ENCODE data around the gene CACNA1D. TPM values are rescaled to one million over a fixed set of nuclear protein-coding genes. Genes with fewer than 3 reads are reported as not detected.

CACNA1D gene
- total RNA-seq, 1 experiment from 2014 or later = not detected

DNA sequence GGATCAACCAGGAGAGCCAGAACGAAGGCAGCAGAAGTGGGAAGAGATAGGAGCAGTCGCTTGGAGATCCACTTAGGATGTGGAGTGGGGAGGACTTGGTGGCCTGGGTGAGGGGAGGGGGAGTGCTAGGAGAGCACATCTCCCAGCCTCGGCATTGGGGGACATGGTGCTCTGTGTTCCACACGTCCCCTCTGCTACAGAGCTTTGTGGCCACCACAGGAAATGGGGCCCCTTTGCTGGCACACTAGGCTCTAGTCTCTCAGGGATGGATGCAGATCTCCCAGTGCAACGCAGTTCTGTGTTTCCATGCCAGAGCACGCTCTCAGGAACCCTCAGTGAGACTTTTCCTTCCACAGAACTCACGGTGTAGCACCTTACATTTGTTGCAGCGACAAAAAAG, 283.1 kb downstream of the CACNA1D start:
- Histone ChIP-seq H3K27me3 (replicated peaks; ENCODE audit: insufficient read depth, low read depth, low read length, poor library complexity) (no peaks in the 10 kb centered on the region), H3K9me3 (ENCODE audit: low read depth, low read length, poor library complexity, severe bottlenecking) (no peaks in the 10 kb centered on the region), H3K27ac (ENCODE audit: low read depth, low read length, poor library complexity, severe bottlenecking) (no peak overlapping the region), H3K4me3 (ENCODE audit: low read depth, low read length, poor library complexity, severe bottlenecking) (no peak overlapping the region), H3K4me1 (ENCODE audit: insufficient read depth, low read length, poor library complexity, severe bottlenecking) (no peaks in the 10 kb centered on the region), H3K36me3 (ENCODE audit: insufficient read depth, low read length, poor library complexity, severe bottlenecking) (no peaks in the 10 kb centered on the region)
- ChIA-PET CTCF (no interaction called here), POLR2A (ENCODE audit: low non-redundant PET) (no interaction called here)
- no TSS peak for BruUV-seq (replicated peaks)
- no peak for DNase-seq (ENCODE audit: low spot score)
- intact Hi-C loops (cut with micrococcal nuclease; ENCODE audit: unreplicated experiment) = no loop called here
- no peak for TF ChIP-seq CTCF (conservative IDR thresholded peaks at IDR 0.05; ENCODE audit: low read depth, low read length)
- TF ChIP-seq EZH2 (IDR thresholded peaks at IDR 0.05; ENCODE audit: borderline replicate concordance, low read depth, low read length, poor library complexity, severe bottlenecking) = no peak

- TF ChIP-seq EZH2 (IDR thresholded peaks at IDR 0.05; ENCODE audit: borderline replicate concordance, low read depth, low read length, poor library complexity, severe bottlenecking) = no peak
- no peak for TF ChIP-seq CTCF (conservative IDR thresholded peaks at IDR 0.05; ENCODE audit: low read depth, low read length)
- Histone ChIP-seq H3K27ac (ENCODE audit: low read depth, low read length, poor library complexity, severe bottlenecking) (no peak overlapping the region), H3K4me3 (ENCODE audit: low read depth, low read length, poor library complexity, severe bottlenecking) (no peak overlapping the region), H3K27me3 (replicated peaks; ENCODE audit: insufficient read depth, low read depth, low read length, poor library complexity) (no peaks in the 10 kb centered on the region), H3K36me3 (ENCODE audit: insufficient read depth, low read length, poor library complexity, severe bottlenecking) (no peaks in the 10 kb centered on the region), H3K4me1 (ENCODE audit: insufficient read depth, low read length, poor library complexity, severe bottlenecking) (no peaks in the 10 kb centered on the region), H3K9me3 (ENCODE audit: low read depth, low read length, poor library complexity, severe bottlenecking) (no peaks in the 10 kb centered on the region)
- CTCF ChIA-PET = no interaction called here
- POLR2A ChIA-PET (ENCODE audit: low non-redundant PET) = no interaction called here
- BruUV-seq (replicated peaks) = no TSS peak
- DNase-seq (ENCODE audit: low spot score) = no peak
- intact Hi-C loops (cut with micrococcal nuclease; ENCODE audit: unreplicated experiment) = no loop called here
These were observed 283.7 kb downstream of the CACNA1D start for GRCh38 chr3:53778153-53778552.

GRCh38 chr3:53780171-53780570, 285.8 kb downstream of the CACNA1D start:
- TF ChIP-seq CTCF (conservative IDR thresholded peaks at IDR 0.05; ENCODE audit: low read depth, low read length) (no peak), EZH2 (IDR thresholded peaks at IDR 0.05; ENCODE audit: borderline replicate concordance, low read depth, low read length, poor library complexity, severe bottlenecking) (no peak)
- Histone ChIP-seq H3K27ac (ENCODE audit: low read depth, low read length, poor library complexity, severe bottlenecking) (no peak overlapping the region), H3K27me3 (replicated peaks; ENCODE audit: insufficient read depth, low read depth, low read length, poor library complexity) (no peaks in the 10 kb centered on the region), H3K36me3 (ENCODE audit: insufficient read depth, low read length, poor library complexity, severe bottlenecking) (no peaks in the 10 kb centered on the region), H3K4me3 (ENCODE audit: low read depth, low read length, poor library complexity, severe bottlenecking) (no peak overlapping the region), H3K9me3 (ENCODE audit: low read depth, low read length, poor library complexity, severe bottlenecking) (no peaks in the 10 kb centered on the region), H3K4me1 (ENCODE audit: insufficient read depth, low read length, poor library complexity, severe bottlenecking) (no peaks in the 10 kb centered on the region)
- CTCF ChIA-PET = no interaction called here
- no peak for DNase-seq (ENCODE audit: low spot score)
- intact Hi-C loops (cut with micrococcal nuclease; ENCODE audit: unreplicated experiment) = no loop called here
- POLR2A ChIA-PET (ENCODE audit: low non-redundant PET) = no interaction called here
- no TSS peak for BruUV-seq (replicated peaks)

Data from A673 (cell line).